WI38 (cell line): Measurements from ENCODE around the gene MACROD2.

Experiments
- H3K4me3 ChIP-seq: 2 replicates; pipeline ENCODE4 v1.5.1; 2011; ENCODE audit warnings: low read depth, mild to moderate bottlenecking, control low read depth, low read length
- TF ChIP-seq, protein P1 (sequence below): IDR thresholded peaks from 2 replicates; pipeline ENCODE4 v1.5.1; 2012; ENCODE audit warnings: low read depth, mild to moderate bottlenecking, control low read depth, low read length

MACROD2 gene

DNA sequence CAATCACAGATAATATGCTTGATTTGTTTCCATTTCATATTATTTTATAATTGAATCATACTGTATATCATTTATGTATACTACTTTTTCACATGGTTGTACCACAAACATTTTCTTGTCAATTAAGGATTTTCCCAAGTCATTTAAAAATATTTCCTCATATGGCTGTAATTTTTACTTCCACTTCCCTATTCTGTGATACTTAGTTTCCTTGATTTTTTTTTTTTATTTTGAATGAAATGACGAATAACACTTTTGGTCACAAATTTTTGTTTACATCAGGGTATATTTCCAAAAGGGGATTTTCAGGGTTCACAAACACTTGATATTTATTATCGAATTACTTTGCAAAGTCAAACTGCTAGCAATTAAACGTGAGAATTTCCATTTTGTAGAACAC, 2062.3 kb downstream of the MACROD2 start:
- TF ChIP-seq, protein P1, sequence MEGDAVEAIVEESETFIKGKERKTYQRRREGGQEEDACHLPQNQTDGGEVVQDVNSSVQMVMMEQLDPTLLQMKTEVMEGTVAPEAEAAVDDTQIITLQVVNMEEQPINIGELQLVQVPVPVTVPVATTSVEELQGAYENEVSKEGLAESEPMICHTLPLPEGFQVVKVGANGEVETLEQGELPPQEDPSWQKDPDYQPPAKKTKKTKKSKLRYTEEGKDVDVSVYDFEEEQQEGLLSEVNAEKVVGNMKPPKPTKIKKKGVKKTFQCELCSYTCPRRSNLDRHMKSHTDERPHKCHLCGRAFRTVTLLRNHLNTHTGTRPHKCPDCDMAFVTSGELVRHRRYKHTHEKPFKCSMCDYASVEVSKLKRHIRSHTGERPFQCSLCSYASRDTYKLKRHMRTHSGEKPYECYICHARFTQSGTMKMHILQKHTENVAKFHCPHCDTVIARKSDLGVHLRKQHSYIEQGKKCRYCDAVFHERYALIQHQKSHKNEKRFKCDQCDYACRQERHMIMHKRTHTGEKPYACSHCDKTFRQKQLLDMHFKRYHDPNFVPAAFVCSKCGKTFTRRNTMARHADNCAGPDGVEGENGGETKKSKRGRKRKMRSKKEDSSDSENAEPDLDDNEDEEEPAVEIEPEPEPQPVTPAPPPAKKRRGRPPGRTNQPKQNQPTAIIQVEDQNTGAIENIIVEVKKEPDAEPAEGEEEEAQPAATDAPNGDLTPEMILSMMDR, result no peak
- no peak overlapping the region for H3K4me3 ChIP-seq

- H3K4me3 ChIP-seq, result no peak overlapping the region
- TF ChIP-seq, protein P1, result no peak
Observed at GRCh38 chr20:16058268-16058667, 2063.0 kb downstream of the MACROD2 start.

DNA sequence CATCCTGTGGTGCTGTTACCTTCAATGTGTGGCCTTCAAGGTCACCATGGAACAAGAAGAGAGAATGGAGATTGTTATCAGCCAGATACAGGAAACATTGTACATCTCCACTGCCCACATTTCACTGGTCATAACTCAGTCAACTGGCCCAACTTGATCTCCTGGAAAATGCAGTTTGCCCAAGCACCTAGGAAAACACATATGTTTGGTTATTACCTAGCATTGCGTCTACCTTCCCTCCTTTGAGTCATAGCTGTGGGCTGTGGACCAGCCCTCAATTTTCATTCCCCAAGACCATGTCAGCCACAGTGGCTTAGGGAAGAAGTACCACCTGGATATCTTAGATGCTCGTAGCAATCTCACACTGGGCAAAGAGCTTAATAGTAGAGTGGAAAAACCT, 2064.5 kb downstream of the MACROD2 start:
- TF ChIP-seq, protein P1, result no peak
- H3K4me3 ChIP-seq, result no peak overlapping the region

DNA sequence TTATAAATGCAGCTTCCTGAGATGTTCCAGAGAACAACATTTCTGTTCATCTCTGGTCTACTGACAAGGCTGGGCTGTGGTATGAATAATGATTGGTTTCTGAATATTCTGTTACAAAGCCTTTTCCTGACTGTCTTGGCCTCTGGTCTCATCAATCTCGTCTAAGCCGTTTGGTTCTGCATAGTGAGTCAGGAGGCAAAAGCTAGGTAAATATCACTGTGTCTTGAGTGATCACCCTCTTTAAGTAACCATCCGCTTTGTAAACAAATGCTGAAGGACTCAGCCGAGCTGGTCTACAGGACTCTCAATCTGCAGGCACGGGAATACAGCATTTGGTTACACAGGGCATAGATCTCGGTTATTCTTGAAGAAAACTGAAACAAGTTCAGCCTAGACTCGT, 2066.0 kb downstream of the MACROD2 start:
- TF ChIP-seq, protein P1, result no peak
- H3K4me3 ChIP-seq, result no peak overlapping the region

GRCh38 chr20:16062661-16063581, 2067.6 kb downstream of the MACROD2 start:
- H3K4me3 ChIP-seq, result no peak overlapping the region
- TF ChIP-seq, protein P1, result no peak

GRCh38 chr20:16063881-16064280, 2068.6 kb downstream of the MACROD2 start:
- H3K4me3 ChIP-seq, result no peak overlapping the region
- TF ChIP-seq, protein P1, result no peak

DNA sequence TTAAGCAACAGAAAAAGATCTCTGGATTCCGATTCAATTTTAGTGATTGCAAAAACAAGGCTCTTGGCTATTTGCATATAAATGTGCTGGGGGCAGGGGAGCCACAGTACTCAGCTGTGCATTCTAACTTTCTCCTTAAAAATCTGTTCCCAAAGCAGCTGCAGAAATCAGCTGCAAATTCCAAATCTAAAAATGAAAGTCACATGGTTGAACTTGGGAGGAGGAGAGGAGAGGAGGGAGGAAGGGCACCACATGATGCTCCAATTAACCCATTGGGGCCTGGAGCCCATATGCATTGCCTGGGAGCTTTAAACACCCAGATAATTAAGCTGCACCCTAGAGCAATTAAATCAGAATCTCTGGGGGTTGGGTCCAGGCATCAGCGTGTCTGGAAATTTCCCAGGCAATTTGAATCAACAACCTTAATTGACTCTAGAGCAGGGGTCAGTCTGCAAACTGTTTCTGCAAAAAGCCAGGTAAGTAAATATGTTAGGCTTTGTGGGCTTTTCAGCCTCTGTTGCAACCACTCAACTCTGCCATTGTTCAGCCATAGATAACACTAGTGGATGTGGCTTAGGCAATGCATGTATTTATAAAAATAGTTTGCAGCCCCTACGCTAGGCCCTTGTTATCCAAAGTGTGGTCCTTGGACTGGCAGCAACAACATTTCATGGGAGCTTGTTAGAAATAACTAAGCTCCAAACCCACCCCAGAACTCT, 2069.8 kb downstream of the MACROD2 start:
- no peak overlapping the region for H3K4me3 ChIP-seq
- TF ChIP-seq, protein P1, result no peak
